Keratinocyte (primary cell): Measurements from ENCODE around the gene COPS8.

Experiments used
- CTCF ChIP-seq, 3 experiments: IDR thresholded peaks in 1 of 3; conservative IDR thresholded peaks in 1 of 3; optimal IDR thresholded peaks in 1 of 3; 2 replicates in 2 of 3; 3 replicates in 1 of 3; pipeline versions ENCODE3 to v1.5.1; 2011; ENCODE audit warnings: low read length in 3 of 3, mild to moderate bottlenecking in 3 of 3, moderate library complexity in 2 of 3, control low read depth in 1 of 3, inconsistent platforms in 1 of 3; ENCODE audit not compliant: insufficient read depth in 2 of 3; ENCODE audit errors: extremely low read depth in 1 of 3
- EZH2 ChIP-seq: IDR thresholded peaks from one replicate; pipeline ENCODE4 v1.6.1; 2012; ENCODE audit warnings: inconsistent platforms, mild to moderate bottlenecking, low read length, moderate library complexity

- TF ChIP-seq CTCF (optimal IDR thresholded peaks at IDR 0.05 in 1 of 3, IDR thresholded peaks at IDR 0.05 in 1 of 3, conservative IDR thresholded peaks at IDR 0.05 in 1 of 3; ENCODE audit: extremely low read depth in 1 of 3, insufficient read depth in 2 of 3, low read length in 3 of 3) (no peak), EZH2 (no peak)
Observed at GRCh38 chr2:237062585-237062984, 23.1 kb upstream of the COPS8 start.
